Liver (tissue), 3 donors: ENCODE data around the gene MAP3K20.

Experiments used
- CTCF ChIP-seq: fragments of 150-350 bp; IDR thresholded peaks from 2 replicates; pipeline ENCODE4 v1.5.1; 2017; ENCODE audit warnings: improper control_type of control experiment, low read depth, low read length; ENCODE audit not compliant: missing input control
- JUND ChIP-seq, 2 donors: IDR thresholded peaks; 2 replicates each; pipeline ENCODE4 v1.6.1; 2016; ENCODE audit warnings: antibody characterized with exemption in 2 of 2
- MAX ChIP-seq: IDR thresholded peaks from 2 replicates; pipeline ENCODE4 v1.6.1; 2016; ENCODE audit warnings: antibody characterized with exemption
- REST ChIP-seq: IDR thresholded peaks from 2 replicates; pipeline ENCODE4 v1.6.1; 2016; ENCODE audit warnings: antibody characterized with exemption, mild to moderate bottlenecking
- YY1 ChIP-seq: IDR thresholded peaks from 2 replicates; pipeline ENCODE4 v1.6.1; 2016; ENCODE audit warnings: antibody characterized with exemption, mild to moderate bottlenecking
- donor health status: healthy.
- donor health status: healthy.

- TF ChIP-seq CTCF (no peak), JUND (IDR thresholded peaks at IDR 0.05) (no peak), YY1 (no peak), MAX (no peak), REST (no peak)
Measured at GRCh38 chr2:173160618-173161017, 85.0 kb downstream of the MAP3K20 start.
